ENCODE data around the gene HMGA1. TPM values are rescaled to one million over a fixed set of nuclear protein-coding genes. Genes with fewer than 3 reads are reported as not detected.

Gene HMGA1
- total and polyA plus RNA-seq, 10 of the 15 experiments (the other 5 are each of a cell fraction or from before 2014, with no cell fraction given), result 13.4 to 885 (median 508) TPM

- ChIA-PET RAD21 (ENCODE audit: unreplicated experiment) (no interaction called here), CTCF (interaction anchor here (2.5 kb wide), 1 partner anchor 133 kb away, joined by 10 read pairs; no protein-coding TSS in a partner anchor), POLR2A (no interaction called here), SMC1A (ENCODE audit: uncharacterized antibody, unreplicated experiment) (interaction anchor here (0.9 to 1.4 kb wide), 3 partner anchors 10 to 19 kb away, joined by 3 to 4 read pairs (median 3); no protein-coding TSS in a partner anchor)
- 97% methylated on average over 6 of the region's 6 CpGs for WGBS (ENCODE audit: insufficient coverage, insufficient replicate concordance, low lambda C conversion rate, missing lambda C conversion rate)
- no peak overlapping the region for H3K4me3 ChIP-seq
- H3K9ac ChIP-seq (ENCODE audit: control insufficient read depth, insufficient read depth, low read length), result no peak overlapping the region
- peaks cover 10% of the 10 kb centered on the region for H3K4me1 ChIP-seq (ENCODE audit: control insufficient read depth, insufficient read depth, low read length)
- FAIRE-seq, result no peak
- no peak for ATAC-seq
- intact Hi-C loops (cut with micrococcal nuclease; ENCODE audit: unreplicated experiment) (no loop called here), in situ Hi-C loops (cut with MboI) (no loop called here)
- H3K36me3 ChIP-seq (ENCODE audit: control insufficient read depth in 2 of 2, insufficient read depth in 2 of 2, low read length in 1 of 2), result peaks cover 0 to 13% of the 10 kb centered on the region in 2 experiments; a peak in 3 of 4 replicates
- H3K27me3 ChIP-seq (replicated peaks in 1 of 2; ENCODE audit: control insufficient read depth in 2 of 2, insufficient read depth in 2 of 2, low read length in 1 of 2), result no peaks in the 10 kb centered on the region
- H3K79me2 ChIP-seq (ENCODE audit: control insufficient read depth, insufficient read depth, low read length), result no peaks in the 10 kb centered on the region
- no peak overlapping the region for H3K4me2 ChIP-seq (ENCODE audit: control insufficient read depth, insufficient read depth)
- BruUV-seq (replicated peaks), result TSS peak; percentile 7
- TF ChIP-seq RAD51 (IDR thresholded peaks at IDR 0.05), result no peak
- TF ChIP-seq TBL1XR1 (IDR thresholded peaks at IDR 0.05; ENCODE audit: low read depth, low read length), result no peak
- no peak for TF ChIP-seq REST (IDR thresholded peaks at IDR 0.05; ENCODE audit: low read depth, low read length)
- TF ChIP-seq SIX5 (IDR thresholded peaks at IDR 0.05; ENCODE audit: low read depth, low read length, severe bottlenecking), result no peak
- TF ChIP-seq PML (IDR thresholded peaks at IDR 0.05; ENCODE audit: low read length), result no peak
- no peak for TF ChIP-seq HCFC1 (IDR thresholded peaks at IDR 0.05; ENCODE audit: low read length)
- no peak for TF ChIP-seq RB1 (IDR thresholded peaks at IDR 0.05; ENCODE audit: borderline replicate concordance)
- no peaks in the 10 kb centered on the region for H4K20me1 ChIP-seq (ENCODE audit: control insufficient read depth, insufficient read depth)
- no peak overlapping the region for H3K27ac ChIP-seq (ENCODE audit: control insufficient read depth, insufficient read depth)
- H2AFZ ChIP-seq (ENCODE audit: control insufficient read depth, low read depth, low read length), result no peak overlapping the region
- no peak for DNase-seq (ENCODE audit: low read depth, low spot score)
- no peaks in the 10 kb centered on the region for H3K9me3 ChIP-seq (replicated peaks; ENCODE audit: control insufficient read depth, insufficient read depth, low read length)
Measured at GRCh38 chr6:34281702-34282334, 45.1 kb downstream of the HMGA1 start.

Measured in GM12878 (cell line).